NCI-H748 (cell line): ENCODE results near the gene RNU6-9.
"Not testable (repeated sequence)": the region's sequence is repeated elsewhere in the genome, so short reads cannot be mapped to it uniquely, and the experiment has no call there.

Source experiments
- DNase-seq: peaks from one replicate; lab custom pipeline; 2025; ENCODE audit not compliant: unreplicated experiment; lab: John Stamatoyannopoulos, UW

RNU6-9 gene

GRCh38 chr19:892894-893689 lies at the start of gene RNU6-9, which contains the start of gene MED16:
RNU6-9 (plus strand) TSS chr19:893484.
MED16 (minus strand) TSS chr19:893187; CDS start chr19:891131, 2,056 bp downstream.
- peak; percentile 90 for DNase-seq

DNA sequence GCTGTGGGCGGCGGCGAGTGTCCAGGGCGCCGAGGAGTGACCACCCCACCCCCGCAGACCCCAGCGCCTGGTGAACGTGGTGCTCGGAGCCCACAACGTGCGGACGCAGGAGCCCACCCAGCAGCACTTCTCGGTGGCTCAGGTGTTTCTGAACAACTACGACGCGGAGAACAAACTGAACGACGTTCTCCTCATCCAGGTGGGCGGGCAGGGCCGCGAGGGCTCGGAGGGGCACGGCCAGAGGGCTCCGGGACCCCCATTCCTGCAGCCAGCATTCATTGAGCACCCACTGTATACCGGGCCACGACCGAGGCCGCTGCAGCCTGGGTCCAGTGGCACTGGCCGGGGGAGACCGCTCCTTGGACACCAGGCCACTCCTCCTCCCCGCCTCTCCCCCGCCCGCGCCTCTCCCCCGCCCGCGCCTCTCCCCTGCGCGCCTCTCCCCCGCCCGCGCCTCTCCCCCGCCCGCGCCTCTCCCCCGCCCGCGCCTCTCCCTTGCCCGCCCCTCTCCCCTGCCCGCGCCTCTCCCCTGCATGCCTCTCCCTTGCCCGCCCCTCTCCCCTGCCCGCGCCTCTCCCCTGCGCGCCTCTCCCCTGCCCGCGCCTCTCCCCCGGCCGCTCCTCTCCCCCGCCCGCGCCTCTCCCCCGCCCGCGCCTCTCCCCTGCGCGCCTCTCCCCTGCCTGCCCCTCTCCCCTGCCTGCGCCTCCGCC lies 49.3 kb upstream of the RNU6-9 start:
- peak; percentile 43 for DNase-seq

DNA sequence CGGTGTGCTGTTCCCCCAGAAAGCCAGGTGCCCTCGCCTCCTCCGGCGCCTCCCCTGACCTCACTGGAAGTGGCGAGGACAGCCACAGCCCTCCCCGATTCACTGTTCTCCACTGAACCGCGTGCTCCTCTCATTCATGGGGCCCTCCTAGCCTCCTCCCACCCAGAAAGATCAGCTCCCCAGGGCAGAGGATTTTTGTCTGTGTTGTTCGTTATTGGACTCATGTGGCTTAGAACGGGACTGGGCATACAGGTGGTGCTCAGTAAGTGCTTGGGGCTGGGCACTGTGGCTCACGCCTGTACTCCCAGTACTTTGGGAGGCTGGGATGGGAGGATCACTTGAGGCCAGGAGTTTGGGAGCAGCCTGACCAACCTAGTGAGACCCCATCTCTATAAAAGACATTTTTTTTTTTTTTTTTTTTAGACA lies 48.7 kb upstream of the RNU6-9 start:
- DNase-seq, result peak; percentile 43

- no peak for DNase-seq
Measured at GRCh38 chr19:845707-846521, 47.4 kb upstream of the RNU6-9 start.

- DNase-seq, result no peak
Measured at GRCh38 chr19:848386-848921, 44.8 kb upstream of the RNU6-9 start.

- not testable (repeated sequence) for DNase-seq
Measured at GRCh38 chr19:849195-849594, 44.1 kb upstream of the RNU6-9 start.

DNA sequence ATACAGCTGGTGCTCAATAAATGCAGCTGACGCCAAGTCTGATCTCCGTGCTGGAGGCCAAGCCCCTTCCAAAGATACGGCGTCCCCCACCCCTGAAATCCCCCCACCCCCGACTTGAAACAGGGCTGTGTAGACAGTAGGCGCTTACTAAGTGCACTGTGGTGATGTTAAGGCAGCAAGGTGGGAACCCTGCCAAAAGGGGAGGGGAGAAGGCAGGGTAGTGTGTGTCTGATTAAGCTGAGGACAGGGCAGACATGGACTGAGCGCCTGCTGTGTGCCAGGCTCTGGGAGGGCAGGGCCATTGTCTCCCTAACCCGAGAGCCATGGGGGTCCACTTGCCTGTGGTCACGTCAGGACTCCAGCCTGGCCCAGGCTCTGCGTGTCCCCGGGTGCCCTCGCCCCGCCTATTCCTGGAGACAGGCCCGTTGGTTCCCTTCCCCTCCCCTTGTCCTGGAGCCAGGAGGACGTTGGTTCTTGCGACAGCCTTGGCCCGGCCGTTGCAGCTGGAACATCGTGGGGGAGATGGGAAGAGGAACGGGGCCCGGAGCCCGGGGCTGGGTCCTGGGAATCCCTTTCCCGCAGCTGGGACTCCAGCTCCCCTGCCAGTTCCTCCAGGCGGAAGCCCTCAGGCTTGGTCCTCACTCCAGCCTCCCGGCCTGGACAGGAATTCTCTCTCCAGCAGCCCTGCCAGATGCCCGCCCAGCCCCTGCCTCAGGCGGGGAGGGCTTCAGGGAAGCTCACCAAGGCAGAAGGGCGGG lies 42.9 kb upstream of the RNU6-9 start:
- peak; percentile 71 for DNase-seq

DNA sequence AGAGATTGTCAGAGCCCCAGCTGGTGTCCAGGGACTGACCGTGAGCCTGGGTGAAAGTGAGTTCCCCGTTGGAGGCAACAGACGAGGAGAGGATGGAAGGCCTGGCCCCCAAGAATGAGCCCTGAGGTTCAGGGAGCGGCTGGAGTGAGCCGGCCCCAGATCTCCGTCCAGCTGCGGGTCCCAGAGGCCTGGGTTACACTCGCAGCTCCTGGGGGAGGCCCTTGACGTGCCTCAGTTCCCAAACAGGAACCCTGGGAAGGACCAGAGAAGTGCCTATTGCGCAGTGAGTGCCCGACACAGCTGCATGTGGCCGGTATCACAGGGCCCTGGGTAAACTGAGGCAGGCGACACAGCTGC lies 42.3 kb upstream of the RNU6-9 start:
- DNase-seq, result no peak

GRCh38 chr19:852136-853013 lies 40.9 kb upstream of the RNU6-9 start, which contains the start of gene ELANE:
ELANE (plus strand) TSS chr19:852303; CDS start chr19:852329, 26 bp downstream.
- no peak for DNase-seq

DNA sequence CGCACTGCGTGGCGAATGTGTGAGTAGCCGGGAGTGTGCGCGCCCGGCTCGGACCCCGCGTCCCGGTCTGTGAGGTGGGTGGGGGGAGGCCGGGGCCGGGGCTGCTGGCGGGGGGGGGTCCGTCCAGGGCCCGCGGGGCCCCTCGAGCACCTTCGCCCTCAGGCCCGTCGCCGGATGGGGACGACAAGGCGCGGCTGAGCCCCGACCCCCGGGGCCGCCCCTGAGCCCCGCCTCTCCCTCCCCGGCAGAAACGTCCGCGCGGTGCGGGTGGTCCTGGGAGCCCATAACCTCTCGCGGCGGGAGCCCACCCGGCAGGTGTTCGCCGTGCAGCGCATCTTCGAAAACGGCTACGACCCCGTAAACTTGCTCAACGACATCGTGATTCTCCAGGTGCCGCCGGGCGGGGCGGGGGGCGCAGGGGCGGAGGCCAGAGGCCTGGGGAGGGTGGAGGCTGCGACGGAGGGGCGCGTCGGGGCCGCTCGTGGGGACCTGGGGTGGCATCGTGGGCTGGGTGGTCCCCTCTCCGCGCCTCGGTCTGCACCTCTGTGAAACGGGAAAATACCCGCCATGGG lies 40.2 kb upstream of the RNU6-9 start:
- no peak for DNase-seq

GRCh38 chr19:853614-854220 lies 39.6 kb upstream of the RNU6-9 start:
- DNase-seq, result not testable (repeated sequence)

- DNase-seq, result no peak
Measured at GRCh38 chr19:854549-854948, 38.7 kb upstream of the RNU6-9 start.

- DNase-seq, result no peak
Measured at GRCh38 chr19:855142-855541, 38.1 kb upstream of the RNU6-9 start.

GRCh38 chr19:855566-856120 lies 37.6 kb upstream of the RNU6-9 start:
- peak; percentile 8 for DNase-seq

DNA sequence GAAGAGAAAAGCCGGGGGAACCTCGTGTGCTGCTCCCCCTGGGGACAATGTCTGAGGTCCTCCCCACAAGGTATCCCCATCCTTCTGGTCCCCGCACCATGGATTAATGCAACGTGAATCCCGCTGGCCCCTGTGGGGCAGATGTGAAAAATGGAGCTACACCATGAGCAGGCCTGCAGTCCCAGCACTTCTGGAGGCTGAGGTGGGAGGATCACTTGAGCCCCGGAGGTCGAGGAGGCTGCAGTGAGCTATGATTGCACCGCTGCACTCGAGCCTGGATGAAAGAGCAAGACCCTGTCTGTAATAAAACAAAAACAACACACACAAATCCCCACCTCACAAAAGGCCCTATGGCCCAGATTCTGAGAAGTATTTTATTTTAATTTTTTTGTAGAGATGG lies 35.0 kb upstream of the RNU6-9 start:
- no peak for DNase-seq

DNA sequence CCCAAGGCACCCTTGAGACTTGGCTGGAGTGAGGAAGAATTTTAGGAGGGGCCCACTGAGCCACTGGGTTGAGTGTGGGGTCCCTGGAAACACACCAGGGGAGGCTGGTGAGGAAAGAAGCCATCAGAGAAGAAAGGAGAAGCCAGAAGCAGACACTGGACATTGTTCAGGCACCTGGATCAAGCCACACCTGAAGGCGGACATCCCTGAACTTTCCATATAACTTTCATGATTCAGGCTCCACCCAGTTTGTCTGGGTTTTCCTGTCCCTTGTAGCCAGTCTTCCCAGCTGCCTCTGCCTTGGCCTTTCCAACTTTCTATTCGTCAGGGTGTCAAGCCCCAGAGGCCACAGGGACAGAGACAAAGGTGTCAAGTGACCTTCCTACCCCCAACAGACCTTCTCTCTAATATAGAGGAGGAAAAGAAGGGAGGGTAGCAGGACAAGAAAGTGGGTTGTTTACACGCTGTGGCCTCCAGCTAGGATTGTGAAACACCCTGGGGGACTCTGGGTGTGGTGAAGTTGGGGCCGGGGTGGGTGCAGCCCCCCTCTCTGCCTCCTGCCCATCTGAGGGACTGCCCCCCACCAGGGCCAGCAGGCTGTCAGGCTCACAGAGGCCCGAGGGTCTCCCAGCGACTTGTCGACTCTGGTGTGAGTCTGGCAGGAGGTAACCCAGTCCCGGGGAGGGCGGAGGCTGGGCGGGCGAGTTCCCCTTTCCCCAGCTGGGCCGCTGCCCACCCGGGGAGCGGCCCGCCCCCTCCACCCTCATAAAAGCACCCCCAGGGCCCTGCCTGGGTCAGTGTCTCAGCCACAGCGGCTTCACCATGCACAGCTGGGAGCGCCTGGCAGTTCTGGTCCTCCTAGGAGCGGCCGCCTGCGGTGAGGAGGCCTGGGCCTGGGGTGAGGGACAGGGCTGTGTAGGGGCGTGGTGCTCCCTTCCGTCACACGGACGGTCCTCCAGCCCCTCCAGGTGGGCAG lies 34.1 kb upstream of the RNU6-9 start, which contains the start of gene CFD:
CFD (plus strand) TSS at position 797 of the 976 bp plus-strand sequence; CDS start at position 823, 26 bp downstream.
- DNase-seq, result no peak

DNA sequence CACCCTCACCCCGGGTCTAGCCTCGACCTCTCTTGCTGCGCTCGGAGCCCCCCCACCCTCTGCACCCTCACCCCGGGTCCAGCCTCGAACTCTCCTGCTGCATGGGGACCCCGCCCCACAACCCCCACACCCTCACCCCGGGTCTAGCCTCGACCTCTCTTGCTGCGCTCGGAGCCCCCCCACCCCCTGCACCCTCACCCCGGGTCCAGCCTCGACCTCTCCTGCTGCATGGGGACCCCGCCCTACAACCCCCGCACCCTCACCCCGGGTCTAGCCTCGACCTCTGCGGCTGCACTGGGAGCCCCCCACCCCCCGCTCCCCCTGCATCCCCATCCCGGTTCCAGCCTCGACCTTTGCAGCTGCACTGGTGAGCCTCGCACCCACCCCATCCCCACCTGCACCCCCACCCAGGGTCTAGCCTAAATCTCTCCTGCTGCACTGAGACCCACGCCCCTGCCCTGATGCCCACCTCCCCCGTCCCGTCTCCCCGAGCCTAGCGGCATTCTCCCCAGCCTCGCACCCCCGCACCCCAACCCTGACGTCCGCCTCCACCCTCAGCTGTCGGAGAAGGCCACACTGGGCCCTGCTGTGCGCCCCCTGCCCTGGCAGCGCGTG lies 32.0 kb upstream of the RNU6-9 start:
- DNase-seq, result no peak
